Lower leg skin (tissue), 3 donors: ENCODE data around the gene MRPL42.

Experiments
- CTCF ChIP-seq, 3 donors: fragments of 450-650 bp; IDR thresholded peaks; one replicate each; pipeline ENCODE4 v1.5.1; 2016; ENCODE audit warnings: antibody characterized with exemption in 3 of 3, mild to moderate bottlenecking in 3 of 3, moderate library complexity in 2 of 3
- POLR2A ChIP-seq, 2 donors: fragments of 450-650 bp; IDR thresholded peaks; one replicate each; pipeline ENCODE4 v1.6.1; 2016 to 2017; ENCODE audit warnings: antibody characterized with exemption in 2 of 2, mild to moderate bottlenecking in 1 of 2, moderate library complexity in 1 of 2

- TF ChIP-seq CTCF (IDR thresholded peaks at IDR 0.05) (no peak), POLR2A (IDR thresholded peaks at IDR 0.05) (no peak)
Measured at GRCh38 chr12:93565760-93566159, 98.4 kb downstream of the MRPL42 start.
